Measurements from ENCODE around the gene PPA2.

DNA sequence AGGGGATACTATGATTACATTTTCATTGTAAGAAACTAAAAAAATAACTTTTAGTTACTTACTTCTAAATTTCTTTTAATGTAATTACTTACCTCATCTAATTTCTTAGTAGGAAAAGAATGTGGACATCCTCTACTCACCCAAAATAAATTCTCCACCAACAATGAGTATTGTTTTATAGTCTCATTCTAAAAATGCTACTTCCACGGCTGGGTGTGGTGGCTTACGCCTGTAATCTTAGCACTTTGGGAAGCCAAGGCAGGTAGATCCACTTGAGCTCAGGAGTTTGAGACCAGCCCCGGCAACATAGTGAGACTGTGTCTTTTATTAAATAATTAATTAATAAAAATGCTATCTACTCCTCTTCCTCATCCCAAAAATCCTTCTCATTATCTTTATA is 99.8 kb downstream of the PPA2 start:
- TF ChIP-seq, protein P1, sequence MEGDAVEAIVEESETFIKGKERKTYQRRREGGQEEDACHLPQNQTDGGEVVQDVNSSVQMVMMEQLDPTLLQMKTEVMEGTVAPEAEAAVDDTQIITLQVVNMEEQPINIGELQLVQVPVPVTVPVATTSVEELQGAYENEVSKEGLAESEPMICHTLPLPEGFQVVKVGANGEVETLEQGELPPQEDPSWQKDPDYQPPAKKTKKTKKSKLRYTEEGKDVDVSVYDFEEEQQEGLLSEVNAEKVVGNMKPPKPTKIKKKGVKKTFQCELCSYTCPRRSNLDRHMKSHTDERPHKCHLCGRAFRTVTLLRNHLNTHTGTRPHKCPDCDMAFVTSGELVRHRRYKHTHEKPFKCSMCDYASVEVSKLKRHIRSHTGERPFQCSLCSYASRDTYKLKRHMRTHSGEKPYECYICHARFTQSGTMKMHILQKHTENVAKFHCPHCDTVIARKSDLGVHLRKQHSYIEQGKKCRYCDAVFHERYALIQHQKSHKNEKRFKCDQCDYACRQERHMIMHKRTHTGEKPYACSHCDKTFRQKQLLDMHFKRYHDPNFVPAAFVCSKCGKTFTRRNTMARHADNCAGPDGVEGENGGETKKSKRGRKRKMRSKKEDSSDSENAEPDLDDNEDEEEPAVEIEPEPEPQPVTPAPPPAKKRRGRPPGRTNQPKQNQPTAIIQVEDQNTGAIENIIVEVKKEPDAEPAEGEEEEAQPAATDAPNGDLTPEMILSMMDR (IDR thresholded peaks at IDR 0.05): no peak
- no peak for TF ChIP-seq TCF7L2 (IDR thresholded peaks at IDR 0.05; ENCODE audit: low read depth, low read length)
- no peak for TF ChIP-seq POLR2AphosphoS5 (IDR thresholded peaks at IDR 0.05; ENCODE audit: low read depth, low read length)
- no peak for TF ChIP-seq SIN3A (IDR thresholded peaks at IDR 0.05; ENCODE audit: borderline replicate concordance, insufficient read depth, low read depth, low read length)
- TF ChIP-seq, protein P2, sequence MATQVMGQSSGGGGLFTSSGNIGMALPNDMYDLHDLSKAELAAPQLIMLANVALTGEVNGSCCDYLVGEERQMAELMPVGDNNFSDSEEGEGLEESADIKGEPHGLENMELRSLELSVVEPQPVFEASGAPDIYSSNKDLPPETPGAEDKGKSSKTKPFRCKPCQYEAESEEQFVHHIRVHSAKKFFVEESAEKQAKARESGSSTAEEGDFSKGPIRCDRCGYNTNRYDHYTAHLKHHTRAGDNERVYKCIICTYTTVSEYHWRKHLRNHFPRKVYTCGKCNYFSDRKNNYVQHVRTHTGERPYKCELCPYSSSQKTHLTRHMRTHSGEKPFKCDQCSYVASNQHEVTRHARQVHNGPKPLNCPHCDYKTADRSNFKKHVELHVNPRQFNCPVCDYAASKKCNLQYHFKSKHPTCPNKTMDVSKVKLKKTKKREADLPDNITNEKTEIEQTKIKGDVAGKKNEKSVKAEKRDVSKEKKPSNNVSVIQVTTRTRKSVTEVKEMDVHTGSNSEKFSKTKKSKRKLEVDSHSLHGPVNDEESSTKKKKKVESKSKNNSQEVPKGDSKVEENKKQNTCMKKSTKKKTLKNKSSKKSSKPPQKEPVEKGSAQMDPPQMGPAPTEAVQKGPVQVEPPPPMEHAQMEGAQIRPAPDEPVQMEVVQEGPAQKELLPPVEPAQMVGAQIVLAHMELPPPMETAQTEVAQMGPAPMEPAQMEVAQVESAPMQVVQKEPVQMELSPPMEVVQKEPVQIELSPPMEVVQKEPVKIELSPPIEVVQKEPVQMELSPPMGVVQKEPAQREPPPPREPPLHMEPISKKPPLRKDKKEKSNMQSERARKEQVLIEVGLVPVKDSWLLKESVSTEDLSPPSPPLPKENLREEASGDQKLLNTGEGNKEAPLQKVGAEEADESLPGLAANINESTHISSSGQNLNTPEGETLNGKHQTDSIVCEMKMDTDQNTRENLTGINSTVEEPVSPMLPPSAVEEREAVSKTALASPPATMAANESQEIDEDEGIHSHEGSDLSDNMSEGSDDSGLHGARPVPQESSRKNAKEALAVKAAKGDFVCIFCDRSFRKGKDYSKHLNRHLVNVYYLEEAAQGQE (IDR thresholded peaks at IDR 0.05; ENCODE audit: insufficient read depth in 1 of 2, low read depth in 2 of 2, low read length in 1 of 2): no peak
